ENCODE data around the gene NDUFA11.
A peak's percentile ranks its signal among the peaks of the same experiment; 100 is the strongest.

NDUFA11 gene

DNA sequence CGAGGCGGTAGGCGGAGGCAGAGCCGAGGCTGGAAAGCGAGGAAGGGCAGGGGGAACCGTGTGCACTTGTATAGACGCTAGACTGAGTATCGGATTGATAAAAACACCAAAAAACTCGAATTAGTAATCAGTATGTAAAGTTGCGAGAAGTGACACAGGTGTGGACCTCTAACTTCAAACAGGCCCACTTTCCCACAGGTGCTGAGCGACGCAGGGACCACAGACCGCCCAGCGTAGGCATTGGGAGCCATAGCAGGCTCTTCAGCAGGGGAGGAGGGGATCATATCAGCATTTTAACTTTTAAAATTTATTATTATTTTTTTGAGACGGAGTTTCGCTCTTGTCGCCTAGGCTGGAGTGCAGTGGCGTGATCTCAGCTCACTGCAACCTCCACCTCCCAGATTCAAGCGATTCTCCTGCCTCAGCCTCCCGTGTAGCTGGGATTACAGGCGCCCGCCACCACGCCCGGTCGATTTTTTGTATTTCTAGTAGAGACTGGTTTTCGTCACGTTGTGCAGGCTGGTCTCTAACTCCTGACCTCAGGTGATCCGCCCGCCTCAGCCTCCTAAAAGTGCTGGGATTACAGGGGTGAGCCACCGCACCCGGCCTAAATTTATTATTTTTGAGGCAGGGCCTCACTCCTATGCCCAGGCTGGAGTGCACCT, 1.7 kb upstream of the NDUFA11 start:
- no peak for DNase-seq

DNA sequence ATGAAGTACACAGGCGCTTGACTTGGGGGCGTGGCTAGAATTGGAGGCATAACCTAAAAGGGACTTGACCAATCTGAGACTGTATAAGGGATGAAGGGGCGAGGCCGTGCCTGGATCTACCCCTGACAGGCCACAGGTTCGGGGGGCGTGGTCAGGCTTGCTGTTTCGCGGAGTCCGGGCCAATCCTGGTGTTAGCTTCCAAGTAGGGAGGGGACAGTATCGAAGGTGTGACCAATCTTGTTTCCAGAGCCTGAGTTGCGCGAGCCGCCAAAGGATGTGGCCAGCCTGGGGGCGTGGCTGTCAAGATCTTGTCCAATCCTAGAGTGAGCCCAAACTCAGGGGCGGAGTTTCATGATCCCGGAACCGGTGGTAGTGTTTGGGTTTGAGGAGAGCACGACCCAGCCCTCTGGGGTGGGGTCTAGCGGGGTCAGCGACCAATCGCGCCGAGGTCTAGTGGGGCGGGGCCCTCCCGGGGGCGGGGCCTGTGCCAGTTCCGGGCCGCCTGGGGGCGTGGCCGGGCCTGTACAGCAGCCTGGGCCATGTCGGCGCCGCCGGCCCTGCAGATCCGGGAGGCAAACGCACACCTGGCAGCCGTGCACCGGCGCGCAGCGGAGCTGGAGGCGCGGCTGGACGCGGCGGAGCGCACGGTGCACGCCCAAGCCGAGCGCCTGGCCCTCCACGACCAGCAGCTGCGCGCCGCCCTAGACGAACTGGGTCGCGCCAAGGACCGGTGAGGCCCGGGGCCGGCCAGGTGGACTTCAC, 943 bp upstream of the NDUFA11 start, which contains the start of gene VMAC:
TSS of gene VMAC (plus strand) at position 521 of the 762 bp plus-strand sequence. CDS start at position 540, 19 bp downstream.
- DNase-seq = peak; percentile 100

DNA sequence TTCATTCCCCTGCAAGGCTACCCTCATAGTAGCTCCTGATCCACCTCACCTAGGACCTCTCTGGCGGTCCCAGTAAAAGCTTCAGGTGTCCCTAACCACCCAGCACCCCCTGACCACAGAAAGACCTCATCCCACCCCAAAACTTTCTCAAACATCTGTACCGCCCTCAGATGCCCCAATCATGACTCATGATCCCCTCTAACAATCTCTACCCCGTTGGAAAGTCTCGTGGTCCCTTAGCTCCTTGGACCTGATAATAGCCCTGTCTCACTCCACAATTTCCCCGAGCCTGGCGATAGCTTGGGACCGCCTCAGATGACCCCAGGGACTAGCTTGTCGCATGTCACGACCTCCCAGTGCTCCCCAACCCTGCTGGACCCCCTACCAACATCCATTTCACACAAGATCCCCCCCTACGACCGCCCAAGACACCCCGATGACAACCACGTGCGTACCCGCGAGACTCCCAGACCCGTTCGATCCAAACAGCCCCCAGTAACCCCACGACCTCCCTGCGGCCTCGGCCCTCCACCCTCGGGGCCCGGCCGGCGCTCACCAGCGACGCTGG, 450 bp downstream of the NDUFA11 start:
- DNase-seq = no peak

GRCh38 chr19:5900976-5901375, 2.6 kb downstream of the NDUFA11 start:
- no peak for DNase-seq

DNA sequence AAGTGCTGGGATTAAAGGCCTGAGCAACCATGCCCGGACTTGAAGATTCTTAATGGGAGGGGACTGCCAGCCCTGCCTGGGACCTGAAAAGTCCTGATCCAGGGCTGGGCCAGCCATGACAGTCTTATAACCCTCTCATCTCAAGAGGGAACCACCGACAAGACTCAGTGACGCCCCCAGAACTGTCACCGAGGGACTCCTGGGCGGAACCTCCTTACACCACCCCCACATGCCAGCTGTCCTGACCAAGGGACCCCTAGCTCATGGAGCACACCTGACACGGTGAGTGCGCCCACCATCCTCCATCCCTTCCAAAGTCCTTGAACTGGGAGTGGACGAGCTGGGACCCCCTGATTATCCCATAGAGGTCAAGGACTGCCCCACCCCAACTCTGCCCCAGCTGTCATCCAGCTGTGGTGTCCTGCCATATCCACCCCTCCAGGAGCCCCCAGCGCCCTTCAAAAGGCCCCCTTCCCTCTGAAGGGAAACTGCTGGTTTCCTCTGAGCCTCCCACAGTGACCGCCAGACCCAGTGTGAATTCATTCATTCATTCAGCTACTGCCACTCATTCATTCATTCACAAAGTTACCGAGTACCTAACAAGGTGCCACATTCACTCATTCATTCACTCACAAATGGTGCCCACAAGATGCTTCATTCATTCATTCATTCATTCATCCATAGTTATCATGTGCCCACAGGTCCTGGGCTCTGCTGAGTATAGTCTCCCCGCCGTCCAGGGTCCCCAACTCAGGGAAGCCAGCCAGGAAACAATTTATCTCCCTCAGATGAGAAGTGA, 3.7 kb downstream of the NDUFA11 start:
- DNase-seq = no peak

DNA sequence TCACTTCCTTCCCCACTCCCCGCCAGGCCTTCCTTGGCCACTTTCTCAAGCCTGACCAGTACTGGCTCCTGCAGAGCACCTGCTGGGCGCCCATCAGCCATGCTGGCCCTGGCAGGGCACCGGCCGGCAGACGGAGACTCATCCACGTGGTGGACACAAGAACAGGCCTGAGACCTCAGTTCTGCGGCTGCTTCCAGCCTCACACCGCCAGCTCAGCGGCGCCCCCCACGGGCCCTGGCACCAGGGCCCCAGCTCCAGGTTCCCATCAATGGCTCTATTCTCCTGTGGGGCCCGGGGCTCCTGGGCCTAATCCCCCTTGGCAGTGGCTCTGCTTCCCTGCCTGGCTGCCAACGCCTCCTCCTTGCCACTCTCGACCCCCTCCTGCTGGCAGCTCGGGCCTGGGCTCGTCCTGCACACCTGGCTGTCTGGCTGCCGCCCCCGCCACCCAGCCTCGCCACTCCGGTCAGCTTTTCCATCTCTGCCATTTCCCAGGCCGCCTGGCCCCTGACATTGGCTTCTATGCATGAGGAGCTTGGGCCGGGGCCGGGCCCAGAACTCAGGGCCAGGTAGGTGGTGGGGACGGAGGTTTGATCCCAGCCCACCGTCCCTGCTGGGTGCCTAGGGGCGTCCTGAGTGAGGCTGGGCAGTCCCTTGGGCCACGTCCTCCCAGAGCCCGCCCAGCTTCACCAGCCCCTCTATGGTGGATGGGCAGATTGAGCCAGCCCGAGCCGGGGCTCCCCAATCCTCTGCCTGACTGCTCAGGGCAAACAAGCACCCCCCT, 6.2 kb downstream of the NDUFA11 start:
- DNase-seq = no peak

GRCh38 chr19:5896365-5897076, 7.1 kb downstream of the NDUFA11 start:
- no peak for DNase-seq

GRCh38 chr19:5895890-5896289, 7.7 kb downstream of the NDUFA11 start:
- no peak for DNase-seq

GRCh38 chr19:5895409-5895808, 8.2 kb downstream of the NDUFA11 start:
- no peak for DNase-seq

GRCh38 chr19:5894704-5895349, 8.8 kb downstream of the NDUFA11 start:
- no peak for DNase-seq

DNA sequence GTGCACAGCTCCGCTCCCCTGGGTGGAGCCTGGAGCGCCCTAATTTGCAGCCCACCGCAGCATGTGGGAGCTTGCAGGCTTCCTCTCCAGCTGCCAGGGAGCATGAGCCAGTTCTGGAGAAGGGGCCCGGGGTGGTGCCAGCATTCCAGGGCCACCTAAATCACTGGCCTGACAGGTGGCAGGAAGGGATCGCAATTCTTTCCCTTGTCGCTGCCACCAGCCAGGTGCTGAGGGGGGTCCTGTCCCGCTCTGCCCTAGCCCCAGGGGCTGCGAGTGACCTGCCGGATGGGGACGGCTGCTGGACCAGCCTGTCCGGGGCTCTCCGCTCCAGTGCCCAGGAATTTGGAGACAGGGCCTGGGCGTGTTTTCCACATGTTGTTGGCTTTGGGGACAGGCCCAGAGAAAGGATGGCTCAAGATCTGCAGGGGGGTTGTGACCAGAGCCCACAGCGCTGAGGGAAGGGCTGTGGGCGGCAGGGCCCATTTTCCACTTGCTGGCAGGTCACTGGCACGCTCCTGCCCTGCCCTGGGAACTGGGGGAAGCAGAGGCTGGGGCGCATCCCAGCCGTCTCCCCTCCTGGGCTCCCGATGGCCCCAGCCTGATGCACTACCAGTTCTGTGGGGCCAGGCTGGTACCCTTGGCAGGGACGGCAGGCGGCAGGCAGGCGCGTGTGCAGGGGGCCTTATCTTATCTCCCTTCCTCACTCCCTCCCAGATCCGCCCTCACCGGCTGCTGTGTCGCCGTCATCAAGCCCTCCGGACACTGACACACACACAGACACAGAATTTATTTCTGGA, 9.5 kb downstream of the NDUFA11 start:
- DNase-seq = no peak

GRCh38 chr19:5893296-5893903, 10.2 kb downstream of the NDUFA11 start:
- no peak for DNase-seq

- DNase-seq = no peak
Measured at GRCh38 chr19:5892772-5893275, 10.8 kb downstream of the NDUFA11 start.

DNA sequence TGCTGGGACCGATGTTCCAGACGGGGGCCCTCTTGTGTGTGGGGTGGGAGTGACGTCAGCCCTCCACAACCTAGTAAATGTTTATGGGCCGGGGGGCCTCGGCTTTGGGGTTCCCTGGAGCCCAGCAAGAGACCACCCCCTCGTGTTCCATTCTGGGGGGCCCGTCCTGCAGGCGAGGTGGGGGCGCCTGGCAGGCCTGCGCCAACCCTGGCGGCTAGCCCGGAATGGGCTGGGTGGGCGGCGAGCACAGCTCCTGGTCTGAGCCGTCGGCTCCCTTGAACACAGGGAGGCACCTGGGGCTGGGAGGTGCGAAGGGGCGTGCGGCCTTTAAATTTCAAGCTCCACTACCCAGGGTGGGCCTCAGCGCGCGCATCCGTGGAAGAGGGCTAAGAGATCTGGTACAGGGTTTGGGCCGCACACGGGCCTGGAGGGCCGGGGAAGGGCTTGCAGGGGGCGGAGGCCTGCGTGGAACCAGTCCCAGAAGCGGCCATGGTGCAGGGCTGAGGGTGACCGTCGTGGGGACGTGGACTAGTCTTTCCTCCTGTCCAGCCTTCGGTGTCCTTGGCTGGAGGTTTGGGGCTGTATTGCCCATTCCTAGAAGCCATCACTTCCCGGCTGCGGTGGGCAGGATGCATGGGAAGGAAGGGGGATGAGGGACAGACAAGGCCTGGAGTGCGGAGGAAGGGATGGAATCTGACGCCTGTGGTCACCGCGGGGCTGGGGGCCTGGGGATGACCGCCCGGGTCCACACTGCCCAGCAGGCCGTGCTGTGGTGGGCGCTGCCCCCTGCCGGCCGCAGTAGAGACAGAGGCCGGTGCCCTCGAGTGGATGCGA, 11.4 kb downstream of the NDUFA11 start:
- no peak for DNase-seq

DNA sequence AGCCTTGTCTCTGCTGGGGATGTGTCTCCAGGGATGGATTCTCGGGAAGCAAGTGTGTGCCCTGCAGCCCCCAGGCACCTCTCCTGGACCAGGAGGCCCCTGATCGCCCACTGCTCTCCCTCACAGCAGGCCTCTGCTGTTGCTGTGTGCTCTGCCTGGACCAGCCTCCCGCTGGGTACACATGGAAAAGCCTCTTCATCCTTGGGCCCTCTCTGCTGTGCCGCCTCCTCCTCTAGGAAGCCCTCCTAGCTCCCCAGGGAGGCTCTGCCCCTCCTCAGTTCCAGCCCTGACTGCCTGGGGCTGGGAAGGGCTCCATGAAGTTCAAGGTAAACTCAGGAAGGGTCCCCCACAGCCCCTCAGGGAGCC, 12.0 kb downstream of the NDUFA11 start:
- no peak for DNase-seq

- no peak for DNase-seq
Measured at GRCh38 chr19:5890099-5890498, 13.5 kb downstream of the NDUFA11 start.

GRCh38 chr19:5889288-5889971, 14.2 kb downstream of the NDUFA11 start:
- no peak for DNase-seq

Measured in NCI-H1436 treated with DMSO at 0.1 percent for 48 hours (cell line).